HepG2 (cell line): Measurements from ENCODE around the gene NR4A2. TPM values are rescaled to one million over a fixed set of nuclear protein-coding genes. Genes with fewer than 3 reads are reported as not detected.

Source experiments
- ATAC-seq: fragments of 200-7000 bp; cut with Tn5 transposase; 3 replicates; pipeline ENCODE4 v1.9.1; 2020; ENCODE audit warnings: mild to moderate bottlenecking, moderate library complexity
- BruUV-seq: library from RNA; stranded (reverse); fragments of 400-500 nt; replicated peaks from 2 replicates; lab custom pipeline; 2021; lab: Mats Ljungman, UMichigan
- CTCF ChIA-PET: fragments of 300-600 bp; formaldehyde crosslinking; extraction: SDS; loops from one replicate; lab custom pipeline; 2021; ENCODE audit warnings: low total read pairs, inconsistent platforms, low intra/inter-chr PET ratio; lab: Yijun Ruan, JAX
- POLR2A ChIA-PET: fragments of 350-600 bp; sonication (Branson Sonifier 250); formaldehyde crosslinking; loops from one replicate; lab custom pipeline; 2020; ENCODE audit warnings: antibody characterized with exemption, inconsistent platforms; lab: Yijun Ruan, JAX
- DNase-seq: peaks from one replicate; pipeline ENCODE4 v3.0.0-alpha.2; 2015; ENCODE audit warnings: low spot score
- FAIRE-seq: peaks from 3 replicates; lab custom pipeline; 2011; peaks lifted over from hg19 to GRCh38; lab: Jason Lieb, UNC
- H2AFZ ChIP-seq: one replicate; pipeline ENCODE4 v1.6.1; 2011; ENCODE audit warnings: low read length, inconsistent platforms
- H3K27ac ChIP-seq: fragments of 300-600 bp; 3 replicates; pipeline ENCODE4 v1.8.0; 2011; ENCODE audit warnings: mixed run types, mild to moderate bottlenecking, mixed read lengths, low read length, inconsistent platforms; ENCODE audit not compliant: insufficient read depth; ENCODE audit errors: extremely low read length
- H3K27me3 ChIP-seq, 2 experiments: fragments of 200-600 bp in 1 of 2; 2 replicates in 1 of 2; 3 replicates in 1 of 2; pipeline versions ENCODE4 v1.6.0 to v1.8.0; 2011; ENCODE audit warnings: low read length in 2 of 2, mild to moderate bottlenecking in 2 of 2, moderate library complexity in 2 of 2, inconsistent platforms in 1 of 2; ENCODE audit not compliant: insufficient read depth in 2 of 2, control insufficient read depth in 1 of 2
- H3K36me3 ChIP-seq, 2 experiments: fragments of 200-600 bp in 1 of 2; replicated peaks in 1 of 2; 2 replicates in 1 of 2; 3 replicates in 1 of 2; pipeline versions ENCODE4 v1.5.1 to v1.8.0; 2011; ENCODE audit warnings: low read length in 2 of 2, inconsistent platforms in 1 of 2; ENCODE audit not compliant: insufficient read depth in 2 of 2, control insufficient read depth in 1 of 2
- H3K4me1 ChIP-seq: 2 replicates; pipeline ENCODE4 v1.5.1; 2012; ENCODE audit warnings: low read length, inconsistent platforms; ENCODE audit not compliant: insufficient read depth
- H3K4me2 ChIP-seq: 2 replicates; pipeline ENCODE4 v1.6.0; 2011; ENCODE audit warnings: low read depth, low read length, inconsistent platforms
- H3K4me3 ChIP-seq, 3 experiments: fragments of 200-600 bp in 1 of 3; sonication (generic), shearing (Covaris generic) in 1 of 3; replicated peaks in 1 of 3; 2 replicates each; pipeline ENCODE4 v1.5.1; 2011 to 2016; ENCODE audit warnings: low read length in 3 of 3, inconsistent platforms in 2 of 3, low read depth in 2 of 3, mild to moderate bottlenecking in 2 of 3, control low read depth in 1 of 3, mixed read lengths in 1 of 3; ENCODE audit not compliant: insufficient read depth in 1 of 3
- H3K79me2 ChIP-seq: one replicate; pipeline ENCODE4 v1.6.1; 2011; ENCODE audit warnings: low read length, inconsistent platforms; ENCODE audit not compliant: insufficient read depth
- H3K9ac ChIP-seq: 2 replicates; pipeline ENCODE4 v1.6.0; 2011; ENCODE audit warnings: mild to moderate bottlenecking, low read depth, low read length, inconsistent platforms; ENCODE audit not compliant: insufficient read depth
- H3K9me3 ChIP-seq: 2 replicates; pipeline ENCODE4 v1.5.1; 2012; ENCODE audit warnings: mild to moderate bottlenecking, low read length
- H4K20me1 ChIP-seq: 2 replicates; pipeline ENCODE4 v1.6.0; 2011; ENCODE audit warnings: inconsistent platforms, mild to moderate bottlenecking, low read length, moderate library complexity; ENCODE audit not compliant: insufficient read depth
- HMG20B ChIP-seq: conservative IDR thresholded peaks from 2 replicates; pipeline ENCODE4 v1.6.1; 2016; ENCODE audit warnings: missing genetic modification reagents, missing compliant biosample characterization
- MYPOP ChIP-seq: sonication (generic); formaldehyde crosslinking; IDR thresholded peaks from 2 replicates; pipeline ENCODE4 v1.8.1; 2023; ENCODE audit warnings: mild to moderate bottlenecking, moderate library complexity, missing genetic modification reagents
- NBN ChIP-seq: fragments of 450-650 bp; conservative IDR thresholded peaks from 2 replicates; pipeline ENCODE4 v1.6.1; 2017
- NCOA2 ChIP-seq: sonication (generic); formaldehyde crosslinking; IDR thresholded peaks from 2 replicates; pipeline ENCODE4 v1.8.0; 2022; ENCODE audit warnings: inconsistent platforms
- PLSCR1 ChIP-seq: sonication (generic); formaldehyde crosslinking; IDR thresholded peaks from 2 replicates; pipeline ENCODE4 v1.5.0; 2020; ENCODE audit warnings: missing genetic modification reagents, mild to moderate bottlenecking, borderline replicate concordance
- SKI ChIP-seq: fragments of 450-650 bp; IDR thresholded peaks from one replicate; pipeline ENCODE4 v1.6.1; 2018; ENCODE audit warnings: mild to moderate bottlenecking; ENCODE audit not compliant: partially characterized antibody
- SOX13 ChIP-seq, 3 experiments: fragments of 450-650 bp in 1 of 3; sonication (generic) in 1 of 3; formaldehyde crosslinking in 1 of 3; IDR thresholded peaks in 2 of 3; conservative IDR thresholded peaks in 1 of 3; 2 replicates each; pipeline versions ENCODE4 v1.5.0 to v1.6.1; 2016 to 2020; ENCODE audit warnings: antibody characterized with exemption in 1 of 3, mild to moderate bottlenecking in 1 of 3, missing compliant biosample characterization in 1 of 3, missing genetic modification reagents in 1 of 3, moderate library complexity in 1 of 3
- SOX5 ChIP-seq: IDR thresholded peaks from 2 replicates; pipeline ENCODE4 v1.6.1; 2016; ENCODE audit warnings: borderline replicate concordance
- TCF7 ChIP-seq: sonication (generic); IDR thresholded peaks from 2 replicates; pipeline ENCODE4 v1.6.1; 2016; ENCODE audit warnings: antibody characterized with exemption, low read depth
- TFE3 ChIP-seq: IDR thresholded peaks from 2 replicates; pipeline ENCODE4 v1.6.1; 2016
- ZFP82 ChIP-seq: sonication (generic); formaldehyde crosslinking; IDR thresholded peaks from 2 replicates; pipeline ENCODE4 v1.5.1; 2020; ENCODE audit warnings: mild to moderate bottlenecking, missing genetic modification reagents, borderline replicate concordance
- ZKSCAN5 ChIP-seq: sonication (generic); formaldehyde crosslinking; IDR thresholded peaks from 2 replicates; pipeline ENCODE4 v1.5.1; 2020; ENCODE audit warnings: mild to moderate bottlenecking, missing genetic modification reagents
- ZNF746 ChIP-seq: sonication (generic); formaldehyde crosslinking; IDR thresholded peaks from 2 replicates; pipeline ENCODE4 v1.8.0; 2022; ENCODE audit warnings: mild to moderate bottlenecking, missing genetic modification reagents
- ZSCAN31 ChIP-seq: sonication (generic); formaldehyde crosslinking; IDR thresholded peaks from 2 replicates; pipeline ENCODE4 v1.5.0; 2020; ENCODE audit warnings: low read depth, mild to moderate bottlenecking, missing genetic modification reagents
- WGBS: methylation state at CpG from one replicate; pipeline ENCODE4 v1.1.6; 2017; ENCODE audit warnings: low lambda C conversion rate; 5-methylcytosine and 5-hydroxymethylcytosine counted together
- in situ Hi-C: cut with HindIII; loops from 2 replicates; pipeline ENCODE4 v1.10.0; 2017; ENCODE audit warnings: low pct_unique_long_range_greater_than_20kb; ENCODE audit not compliant: extremely low pct_ligation_motif_present
- intact Hi-C: fragments of 100-400 bp; cut with micrococcal nuclease; formaldehyde crosslinking; loops from one replicate; pipeline ENCODE4 v1.10.0; 2022; ENCODE audit not compliant: unreplicated experiment
- polyA plus RNA-seq, 8 experiments: library from polyadenylated mRNA; depleted of rRNA in 3 of 8; stranded (reverse) in 7 of 8; unstranded in 1 of 8; fragments of >200 nt; fragmentation: Illumina TruSeq in 4 of 8; extraction: Trizol in 4 of 8; gene quantifications; 2 replicates each; pipeline versions ENCODE4 v1.2.1 to v1.2.3, GENCODE V29; 2011 to 2016; ENCODE audit warnings: low read depth in 4 of 8, missing spikeins in 1 of 8, mixed read lengths in 1 of 8; ENCODE audit not compliant: insufficient read depth in 1 of 8
- total RNA-seq, 5 experiments: library from RNA; depleted of rRNA; stranded (reverse); fragments of >200 nt; fragmentation: Illumina TruSeq; extraction: Trizol; gene quantifications; 2 replicates each; pipeline ENCODE4 v1.2.3, GENCODE V29; 2016; ENCODE audit warnings: low read depth in 1 of 5
- TF ChIP-seq, protein P1 (sequence below): sonication (generic); formaldehyde crosslinking; IDR thresholded peaks from 2 replicates; pipeline ENCODE4 v1.4.0; 2020; ENCODE audit warnings: missing genetic modification reagents, borderline replicate concordance
- TF ChIP-seq, protein P2 (sequence below): sonication (generic); formaldehyde crosslinking; IDR thresholded peaks from 2 replicates; pipeline ENCODE4 v1.5.1; 2020; ENCODE audit warnings: missing genetic modification reagents, mild to moderate bottlenecking, borderline replicate concordance
- TF ChIP-seq, protein P3 (sequence below): sonication (generic); formaldehyde crosslinking; IDR thresholded peaks from 2 replicates; pipeline ENCODE4 v1.4.0; 2020; ENCODE audit warnings: missing genetic modification reagents

Gene NR4A2
- total and polyA plus RNA-seq, 2 of the 13 experiments (the other 11 are each of a cell fraction or from before 2014, with no cell fraction given) = not detected

- no peak for TF ChIP-seq MYPOP
- no peak for TF ChIP-seq ZSCAN31
- peak; percentile 87 for TF ChIP-seq NCOA2
- peak; percentile 58; the same call in 1 of the 2 replicates for TF ChIP-seq HMG20B
- no peak for TF ChIP-seq SOX13 (IDR thresholded peaks at IDR 0.05)
- TF ChIP-seq SOX13 (CRISPR knock-in tag; conservative IDR thresholded peaks at IDR 0.05 in 1 of 2, IDR thresholded peaks at IDR 0.05 in 1 of 2) = peak in 1 of 2 experiments; percentile 79; a peak in 2 of 4 replicates
- TF ChIP-seq, protein P1, sequence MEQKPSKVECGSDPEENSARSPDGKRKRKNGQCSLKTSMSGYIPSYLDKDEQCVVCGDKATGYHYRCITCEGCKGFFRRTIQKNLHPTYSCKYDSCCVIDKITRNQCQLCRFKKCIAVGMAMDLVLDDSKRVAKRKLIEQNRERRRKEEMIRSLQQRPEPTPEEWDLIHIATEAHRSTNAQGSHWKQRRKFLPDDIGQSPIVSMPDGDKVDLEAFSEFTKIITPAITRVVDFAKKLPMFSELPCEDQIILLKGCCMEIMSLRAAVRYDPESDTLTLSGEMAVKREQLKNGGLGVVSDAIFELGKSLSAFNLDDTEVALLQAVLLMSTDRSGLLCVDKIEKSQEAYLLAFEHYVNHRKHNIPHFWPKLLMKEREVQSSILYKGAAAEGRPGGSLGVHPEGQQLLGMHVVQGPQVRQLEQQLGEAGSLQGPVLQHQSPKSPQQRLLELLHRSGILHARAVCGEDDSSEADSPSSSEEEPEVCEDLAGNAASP (CRISPR knock-in tag) = peak; percentile 36; the same call in 1 of the 2 replicates
- peak; percentile 85; the same call in 1 of the 2 replicates for TF ChIP-seq ZKSCAN5 (CRISPR knock-in tag)
Observed at GRCh38 chr2:156300337-156300736, 32.2 kb downstream of the NR4A2 start (continued).

DNA sequence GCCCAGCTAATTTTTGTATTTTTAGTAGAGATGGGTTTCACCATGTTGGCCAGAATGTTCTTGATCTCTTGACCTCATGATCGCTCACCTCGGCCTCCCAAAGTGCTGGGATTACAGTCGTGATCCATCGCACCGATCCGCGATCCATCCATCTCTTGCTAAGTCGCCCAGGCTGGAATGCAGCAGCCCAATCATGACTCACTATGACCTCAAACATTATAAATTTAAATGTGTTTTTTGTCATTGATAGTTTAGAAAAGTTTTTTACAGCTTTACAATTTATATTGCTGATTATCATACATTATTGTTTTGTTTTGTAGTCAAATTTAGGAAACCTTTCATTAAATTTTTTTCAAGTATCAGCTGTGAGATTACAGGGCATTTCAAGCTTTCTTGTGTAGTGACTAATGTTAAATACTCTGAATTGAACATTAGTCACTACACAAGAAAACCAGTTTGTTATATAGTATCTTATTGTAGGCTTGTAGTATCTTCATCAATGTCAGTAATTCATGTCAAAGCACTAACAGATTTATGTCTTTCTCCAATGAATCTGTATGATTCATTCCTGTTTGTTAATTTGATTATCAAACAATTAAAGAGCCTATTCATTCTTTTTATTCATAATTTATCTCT is 37.5 kb downstream of the NR4A2 start:
- BruUV-seq = no TSS peak
- H3K4me3 ChIP-seq = no peak overlapping the region
- no peaks in the 10 kb centered on the region for H4K20me1 ChIP-seq
- H3K27ac ChIP-seq = no peak overlapping the region
- ATAC-seq = no peak
- in situ Hi-C loops (no loop called here), intact Hi-C loops (no loop called here)
- no peak overlapping the region for H3K4me2 ChIP-seq
- CTCF ChIA-PET = no interaction called here
- peaks cover 3% of the 10 kb centered on the region; the same call in 1 of the 2 replicates for H3K4me1 ChIP-seq
- WGBS = 69% methylated on average over 8 of the region's 8 CpGs
- no peaks in the 10 kb centered on the region for H3K36me3 ChIP-seq
- no peak for DNase-seq
- H3K79me2 ChIP-seq = no peaks in the 10 kb centered on the region
- POLR2A ChIA-PET = no interaction called here
- H2AFZ ChIP-seq = no peak overlapping the region
- H3K9ac ChIP-seq = no peak overlapping the region
- no peak for FAIRE-seq
- peaks cover 10% of the 10 kb centered on the region; the same call in 1 of the 2 replicates for H3K9me3 ChIP-seq
- no peaks in the 10 kb centered on the region for H3K27me3 ChIP-seq
- TF ChIP-seq ZFP82 (CRISPR knock-in tag) (no peak), TFE3 (CRISPR knock-in tag) (no peak), ZNF746 (CRISPR knock-in tag) (no peak), SKI (no peak), PLSCR1 (CRISPR knock-in tag) (no peak), NBN (no peak), SOX5 (CRISPR knock-in tag) (no peak), TCF7 (no peak)
- TF ChIP-seq, protein P2, sequence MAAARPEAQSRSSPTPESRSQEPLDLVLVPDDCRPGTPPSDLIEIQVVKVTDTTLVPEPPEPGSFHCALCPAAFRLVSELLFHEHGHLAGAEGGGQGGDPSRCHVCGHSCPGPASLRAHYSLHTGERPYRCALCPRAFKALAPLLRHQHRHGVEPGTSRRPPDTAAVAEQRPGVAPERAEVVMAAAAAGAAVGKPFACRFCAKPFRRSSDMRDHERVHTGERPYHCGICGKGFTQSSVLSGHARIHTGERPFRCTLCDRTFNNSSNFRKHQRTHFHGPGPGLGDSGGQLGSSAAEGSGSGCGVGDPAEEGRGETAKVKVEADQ = no peak
- TF ChIP-seq, protein P3, sequence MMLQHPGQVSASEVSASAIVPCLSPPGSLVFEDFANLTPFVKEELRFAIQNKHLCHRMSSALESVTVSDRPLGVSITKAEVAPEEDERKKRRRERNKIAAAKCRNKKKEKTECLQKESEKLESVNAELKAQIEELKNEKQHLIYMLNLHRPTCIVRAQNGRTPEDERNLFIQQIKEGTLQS (CRISPR knock-in tag) = no peak
